GM21526 (cell line): ENCODE measurements around the gene NR1D1.

ENCODE experiments used
- ATAC-seq: cut with Tn5 transposase; IDR thresholded peaks from one replicate; pipeline ENCODE4 v1.9.1; 2021; ENCODE audit warnings: moderate library complexity; ENCODE audit not compliant: unreplicated experiment, low FRiP score

NR1D1 gene

DNA sequence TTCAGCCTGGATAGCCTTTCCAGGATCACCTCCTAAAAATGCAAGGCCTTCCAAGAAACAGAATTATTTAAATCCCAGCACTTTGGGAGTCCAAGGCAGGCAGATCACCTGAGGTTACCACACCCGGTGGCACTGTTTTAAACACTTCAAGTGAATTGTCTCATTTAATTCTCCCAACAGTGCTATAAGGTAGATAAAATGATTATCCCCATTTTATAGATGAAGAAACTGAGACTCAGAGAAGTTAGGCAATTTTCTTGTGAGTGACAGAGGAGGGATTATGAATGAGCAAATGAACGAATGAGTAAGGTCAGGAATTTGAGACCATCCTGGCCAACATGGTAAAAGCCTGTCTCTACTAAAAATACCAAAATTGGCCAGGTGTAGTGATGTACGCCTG lies 20.8 kb downstream of the NR1D1 start:
- no peak for ATAC-seq

- no peak for ATAC-seq
Observed at GRCh38 chr17:40076591-40076990, 23.8 kb downstream of the NR1D1 start.

- no peak for ATAC-seq
Observed at GRCh38 chr17:40075942-40076498, 24.4 kb downstream of the NR1D1 start.

DNA sequence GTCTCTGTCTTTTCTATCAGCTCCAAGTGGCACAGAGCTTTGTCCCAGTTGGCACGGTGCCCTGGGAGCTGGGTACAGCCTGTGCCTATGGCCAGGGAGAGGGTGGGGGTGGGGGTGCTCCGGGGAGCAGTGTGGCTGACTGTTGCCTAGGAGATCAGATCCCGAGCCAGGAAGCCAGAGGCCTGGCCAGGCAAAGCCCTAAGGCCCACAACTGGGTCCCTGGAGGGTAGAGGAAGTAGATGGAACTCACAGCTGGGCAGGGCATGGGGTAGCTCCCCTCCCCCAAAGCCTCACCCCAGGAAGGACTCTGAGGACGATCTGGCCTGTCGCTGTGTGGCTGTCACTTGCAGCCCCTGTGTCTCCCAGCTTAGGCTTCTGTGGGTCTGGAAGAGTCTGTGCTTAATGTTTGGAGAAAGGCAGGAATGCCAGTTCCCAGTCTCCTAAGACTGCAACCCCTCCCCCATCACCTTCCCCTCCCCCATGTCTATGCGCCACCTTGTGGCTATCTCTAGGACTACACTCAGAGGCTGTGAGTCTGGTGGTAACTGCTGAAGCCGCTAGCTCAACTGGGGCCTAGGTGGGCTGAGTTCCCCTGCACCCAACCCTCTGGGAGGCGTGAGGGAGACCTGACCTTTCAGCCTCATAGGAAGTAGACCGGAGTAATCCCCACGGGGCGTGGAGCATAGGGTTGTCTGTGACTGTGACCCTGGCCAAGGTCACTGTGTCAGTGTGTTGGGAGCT lies 25.0 kb downstream of the NR1D1 start:
- no peak for ATAC-seq

DNA sequence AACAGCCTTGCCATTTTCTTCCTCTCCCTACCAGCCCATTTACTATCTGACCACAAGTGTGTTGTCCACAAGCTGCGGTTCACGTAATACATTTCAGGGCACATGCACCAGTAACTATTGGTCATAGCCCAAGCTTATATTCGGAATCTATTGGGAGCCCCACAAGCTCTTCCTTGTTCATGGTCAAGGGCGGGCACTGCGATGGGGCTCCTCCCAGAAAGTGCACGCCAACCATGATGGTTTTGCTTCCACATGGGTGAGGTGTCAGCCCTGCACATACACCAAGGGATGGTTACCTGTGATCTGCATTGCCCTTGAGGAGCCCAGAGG lies 25.6 kb downstream of the NR1D1 start:
- no peak for ATAC-seq

- no peak for ATAC-seq
Observed at GRCh38 chr17:40074175-40074512, 26.2 kb downstream of the NR1D1 start.

DNA sequence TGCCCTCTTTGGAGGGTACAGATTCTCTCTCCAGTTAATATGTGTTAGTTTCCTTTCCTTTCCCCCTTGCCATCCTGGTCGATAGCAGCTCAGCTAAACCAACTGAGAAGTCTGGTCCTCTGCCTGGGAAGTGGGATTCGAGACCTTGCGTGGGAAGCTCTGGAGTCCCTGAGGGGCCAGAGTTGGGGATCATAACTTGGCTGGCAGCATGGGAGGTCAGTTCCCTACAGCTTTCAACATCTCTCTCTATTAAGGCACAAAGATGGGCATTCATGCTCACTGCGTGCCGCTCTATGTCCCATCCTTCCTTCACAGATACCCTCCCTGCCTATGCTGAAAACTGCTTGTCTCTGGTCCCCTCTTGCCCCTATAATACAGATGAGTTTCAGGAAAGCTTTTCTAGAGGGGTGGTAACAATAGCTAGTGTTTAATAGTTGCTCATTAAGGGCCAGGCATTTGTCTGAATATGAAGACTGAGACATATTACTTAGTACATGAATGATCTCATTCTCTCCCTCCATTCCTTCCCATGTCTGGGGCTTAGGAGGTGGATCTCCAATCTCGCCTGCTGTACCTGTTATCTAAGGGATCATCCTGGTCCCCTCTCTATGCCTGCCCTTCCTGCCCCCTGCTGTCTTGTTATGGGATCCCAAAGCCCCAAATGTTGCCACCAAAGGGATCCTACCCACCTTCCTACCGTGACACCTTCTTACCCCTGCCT lies 26.8 kb downstream of the NR1D1 start:
- no peak for ATAC-seq

DNA sequence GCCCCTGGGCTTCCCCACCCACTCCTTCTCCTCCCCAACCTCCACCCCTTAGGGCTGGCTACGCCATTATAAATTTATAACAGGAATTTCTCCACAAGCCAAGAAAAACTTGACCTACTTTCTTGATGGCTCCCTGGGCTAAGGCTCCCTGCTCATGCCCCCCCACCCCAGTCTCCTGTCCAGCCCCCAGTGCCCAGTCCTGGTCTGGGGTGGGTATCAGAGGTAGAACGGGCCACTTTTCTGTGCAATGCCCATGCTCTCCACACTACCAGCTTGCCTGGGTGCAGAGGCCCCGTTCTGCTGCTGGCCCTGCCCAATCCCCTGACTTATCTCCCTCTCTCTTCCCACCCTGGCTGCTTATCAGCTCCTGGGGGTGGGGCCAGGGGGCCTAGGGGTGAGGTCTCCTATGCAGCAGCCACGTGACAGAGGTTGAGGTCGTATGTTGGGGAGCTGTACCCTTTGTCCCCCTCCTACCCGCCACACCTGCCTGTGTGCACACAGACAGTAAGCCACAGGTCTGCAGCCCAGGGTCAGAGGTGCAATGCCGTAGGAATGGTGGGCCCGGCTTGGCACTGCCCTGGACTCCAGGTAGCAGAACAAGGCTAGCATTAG lies 27.5 kb downstream of the NR1D1 start:
- no peak for ATAC-seq

- no peak for ATAC-seq
Observed at GRCh38 chr17:40072040-40072734, 28.2 kb downstream of the NR1D1 start.

GRCh38 chr17:40071313-40072039 lies 28.9 kb downstream of the NR1D1 start:
- ATAC-seq = no peak

DNA sequence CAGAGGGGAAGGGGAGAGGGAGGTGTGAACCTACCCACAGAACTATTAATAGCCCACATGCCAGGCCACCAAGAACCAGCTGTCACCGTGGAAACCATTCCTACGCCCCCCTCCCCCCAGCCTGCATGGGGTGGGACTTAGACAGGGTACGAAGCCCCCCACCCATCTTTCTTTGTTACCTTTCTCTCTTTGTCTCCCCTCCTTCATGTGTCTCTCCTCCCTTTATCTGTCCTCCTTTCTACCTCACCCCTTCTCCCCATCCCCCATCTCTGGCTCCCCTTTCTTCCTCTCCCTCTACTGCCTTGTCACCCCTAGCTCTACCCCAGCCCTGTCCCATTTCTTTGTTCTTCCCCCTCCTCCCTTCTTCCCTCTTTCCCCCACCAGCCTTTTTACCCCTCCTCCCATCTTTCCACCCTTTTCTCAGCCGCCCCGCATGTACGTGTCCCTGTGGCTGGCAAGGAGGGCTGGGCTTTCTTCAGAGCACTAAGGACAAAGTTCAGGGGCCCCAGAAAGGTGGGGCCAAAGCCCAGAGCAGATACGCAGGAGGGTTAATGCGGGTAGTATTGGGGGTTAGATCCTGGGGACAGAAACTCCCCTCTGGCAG lies 29.6 kb downstream of the NR1D1 start:
- ATAC-seq = no peak

- no peak for ATAC-seq
Observed at GRCh38 chr17:40069751-40070708, 30.4 kb downstream of the NR1D1 start.

DNA sequence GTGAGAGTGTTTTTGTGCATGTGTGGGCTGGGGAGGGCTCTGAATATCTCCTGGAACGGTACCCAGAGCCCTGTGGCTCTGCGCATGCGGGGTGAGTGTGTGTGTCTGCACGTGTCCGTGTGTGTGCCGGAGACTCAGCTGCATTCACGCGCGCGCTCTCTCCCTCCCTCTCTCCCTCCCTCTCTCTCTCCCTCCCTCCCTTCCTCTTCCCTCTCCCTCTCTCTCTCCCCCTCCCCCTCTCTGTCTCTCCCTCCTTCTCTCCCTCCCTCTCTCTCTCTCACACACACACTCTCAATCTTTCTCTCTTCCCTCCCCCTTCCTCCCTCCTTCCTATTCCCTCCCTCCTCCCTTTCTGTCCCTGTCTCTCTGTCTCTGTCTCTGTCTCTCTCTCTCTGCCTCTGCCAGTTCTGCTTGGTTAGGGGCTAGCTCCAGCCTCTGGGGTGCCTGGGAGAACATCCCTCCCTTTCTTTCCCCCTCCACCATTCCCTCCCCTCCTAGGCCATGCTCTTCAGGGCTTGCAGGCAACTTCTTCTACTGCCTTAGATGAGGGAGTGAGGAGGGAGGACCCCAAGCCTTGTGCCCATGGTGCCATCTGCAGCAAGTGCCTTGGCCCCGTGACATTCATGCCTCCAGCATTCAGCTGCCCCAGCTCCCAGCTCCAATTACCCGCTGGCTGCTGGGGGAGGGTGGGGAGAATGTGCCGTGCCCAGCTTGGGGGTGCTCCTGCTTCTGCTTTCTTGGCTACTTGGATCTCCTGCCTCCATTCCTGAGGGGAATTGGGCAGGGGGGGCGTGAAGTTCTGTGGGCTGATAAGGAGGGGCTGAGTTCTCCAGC lies 31.3 kb downstream of the NR1D1 start:
- ATAC-seq = no peak

DNA sequence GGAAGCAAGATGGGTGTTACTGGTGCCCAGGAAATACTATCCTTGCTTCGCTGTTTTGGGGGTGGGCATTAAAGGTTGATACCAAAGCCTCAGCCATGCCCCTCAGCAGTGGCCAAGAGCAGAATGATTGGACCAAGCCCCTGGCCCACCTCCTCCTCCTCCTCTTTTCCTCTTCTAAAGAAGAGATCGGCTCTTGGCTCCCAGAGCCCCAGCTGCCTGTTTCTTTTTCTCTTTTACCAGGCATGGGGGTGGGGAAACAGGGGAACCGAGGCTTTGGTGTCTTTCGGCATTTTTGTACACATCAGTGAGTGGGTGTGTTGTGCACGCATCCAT lies 31.8 kb downstream of the NR1D1 start:
- ATAC-seq = no peak

DNA sequence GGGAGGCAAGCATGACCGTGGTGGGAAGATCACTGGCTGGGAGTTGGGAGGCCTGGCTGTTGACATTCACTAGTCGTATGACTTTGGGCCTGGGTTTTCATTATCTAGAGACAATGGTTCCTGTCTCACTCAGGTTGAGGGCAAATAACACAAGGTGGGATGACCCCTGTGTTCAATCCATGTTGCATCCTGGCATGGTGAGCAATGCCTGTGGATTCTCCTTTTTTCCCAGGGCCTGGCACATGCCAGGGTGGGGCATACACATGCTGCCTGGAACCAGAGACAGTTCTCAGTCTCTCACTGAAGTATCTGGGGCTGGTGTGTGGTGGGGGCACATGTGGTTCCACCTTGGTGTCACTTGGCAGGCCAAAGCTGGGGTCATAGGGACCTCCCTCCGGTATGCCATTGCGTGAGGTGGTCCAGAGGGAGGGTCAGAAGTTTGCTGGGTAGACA lies 32.2 kb downstream of the NR1D1 start:
- no peak for ATAC-seq

DNA sequence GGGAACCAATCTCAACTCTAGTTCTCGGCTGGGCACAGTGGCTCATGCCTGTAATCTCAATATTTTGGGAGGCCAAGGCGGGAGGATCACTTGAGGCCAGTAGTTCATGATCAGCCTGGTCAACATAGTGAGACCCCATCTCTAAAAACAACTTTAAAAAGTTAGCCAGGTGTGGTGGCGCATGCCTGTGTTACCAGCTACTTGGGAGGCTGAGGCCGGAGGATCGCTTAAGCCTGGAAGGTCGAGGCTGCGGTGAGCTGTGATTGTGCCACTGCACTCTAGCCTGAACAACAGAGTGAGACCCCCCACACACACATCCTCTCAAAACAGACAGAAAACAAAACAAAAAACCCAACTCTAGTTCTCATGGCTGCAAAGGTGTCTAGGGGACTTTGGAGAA lies 32.7 kb downstream of the NR1D1 start:
- ATAC-seq = no peak

GRCh38 chr17:40065769-40066510 lies 34.4 kb downstream of the NR1D1 start:
- ATAC-seq = no peak
